ENCODE data around the gene DYNC1LI2. TPM values are rescaled to one million over a fixed set of nuclear protein-coding genes. Genes with fewer than 3 reads are reported as not detected.

DYNC1LI2 gene
- total and polyA plus RNA-seq, 9 of the 15 experiments (the other 6 are each of a cell fraction or from before 2014, with no cell fraction given), result 5.1 to 48.9 (median 38.2) TPM

DNA sequence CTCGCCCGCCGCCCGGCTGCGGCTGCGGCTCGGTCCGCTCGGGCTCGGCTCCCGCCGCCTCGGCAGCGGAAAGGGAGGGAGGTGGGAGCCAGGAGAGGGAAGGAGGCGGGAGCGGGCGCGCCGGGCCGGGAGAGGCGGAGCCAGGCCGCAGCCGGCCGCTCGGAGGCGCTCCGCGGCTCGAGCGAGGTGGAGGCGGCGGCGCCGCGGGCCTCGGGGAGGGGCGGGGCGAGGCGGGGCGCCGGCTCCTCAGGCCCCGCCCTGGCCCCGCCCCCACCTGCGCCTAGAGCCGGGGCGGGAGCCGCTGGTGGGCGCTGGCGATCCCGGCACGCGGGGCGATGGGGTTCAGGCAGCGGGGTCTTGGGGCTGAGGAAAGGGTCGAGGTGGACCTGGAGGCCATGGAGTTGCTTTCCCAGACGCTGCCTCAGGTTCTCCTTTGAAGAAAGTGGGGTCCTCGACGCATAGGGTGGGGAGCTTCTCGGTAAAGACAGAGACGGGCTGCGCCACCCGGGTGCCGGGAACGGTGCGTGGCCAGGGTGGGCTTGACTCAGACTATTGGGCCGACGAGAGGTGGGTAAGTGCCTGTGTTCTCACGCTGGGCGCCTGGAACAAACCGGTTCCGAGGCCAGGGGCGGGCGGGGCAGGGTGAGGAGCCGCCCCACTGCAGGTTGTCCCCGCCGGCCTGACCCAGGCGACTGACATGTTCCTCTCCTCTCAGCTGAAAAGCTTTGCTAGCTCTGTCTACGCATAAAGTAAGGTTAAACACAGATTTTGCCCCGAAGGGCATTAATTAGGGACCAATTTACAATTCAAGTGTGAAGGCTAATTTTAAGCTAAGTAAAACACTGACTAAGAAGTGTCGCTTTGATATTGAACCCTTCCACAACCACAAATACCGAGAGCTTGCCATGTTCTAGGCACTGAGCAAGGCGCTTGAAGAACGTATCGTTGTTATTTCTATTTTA, 54.5 kb downstream of the DYNC1LI2 start, which contains the start of gene CMTM4 (continued):
- TF ChIP-seq ZBTB40 (IDR thresholded peaks at IDR 0.05) (0 out of 2 replicates have a peak, but pooled peaks have one; percentile 31), ZBTB40 (CRISPR knock-in tag; IDR thresholded peaks at IDR 0.05) (no peak), MLX (CRISPR knock-in tag; conservative IDR thresholded peaks at IDR 0.05) (no peak), KDM2B (CRISPR knock-in tag; IDR thresholded peaks at IDR 0.05) (0 out of 2 replicates have a peak, but pooled peaks have one; percentile 66), XRCC4 (IDR thresholded peaks at IDR 0.05; ENCODE audit: extremely low read depth, insufficient read depth, insufficient read length) (no peak), ZKSCAN3 (CRISPR knock-in tag; IDR thresholded peaks at IDR 0.05) (no peak), ZNF830 (CRISPR knock-in tag; IDR thresholded peaks at IDR 0.05) (no peak), ZNF212 (CRISPR knock-in tag; IDR thresholded peaks at IDR 0.05) (no peak), SOX6 (IDR thresholded peaks at IDR 0.05) (no peak), ZNF785 (CRISPR knock-in tag; IDR thresholded peaks at IDR 0.05) (no peak), NR2C1 (IDR thresholded peaks at IDR 0.05) (no peak), NR2C1 (tag; IDR thresholded peaks at IDR 0.05) (no peak), HDAC6 (IDR thresholded peaks at IDR 0.05; ENCODE audit: low read depth, low read length) (no peak), SUPT5H (IDR thresholded peaks at IDR 0.05) (peak; percentile 74), HDAC1 (IDR thresholded peaks at IDR 0.05) (peak in 1 of 2 experiments; percentile 30; a peak in 1 of 4 replicates), ZNF23 (CRISPR knock-in tag; IDR thresholded peaks at IDR 0.05) (no peak), ESRRB (CRISPR knock-in tag; IDR thresholded peaks at IDR 0.05; ENCODE audit: borderline replicate concordance) (no peak)
- TF ChIP-seq, protein P1, sequence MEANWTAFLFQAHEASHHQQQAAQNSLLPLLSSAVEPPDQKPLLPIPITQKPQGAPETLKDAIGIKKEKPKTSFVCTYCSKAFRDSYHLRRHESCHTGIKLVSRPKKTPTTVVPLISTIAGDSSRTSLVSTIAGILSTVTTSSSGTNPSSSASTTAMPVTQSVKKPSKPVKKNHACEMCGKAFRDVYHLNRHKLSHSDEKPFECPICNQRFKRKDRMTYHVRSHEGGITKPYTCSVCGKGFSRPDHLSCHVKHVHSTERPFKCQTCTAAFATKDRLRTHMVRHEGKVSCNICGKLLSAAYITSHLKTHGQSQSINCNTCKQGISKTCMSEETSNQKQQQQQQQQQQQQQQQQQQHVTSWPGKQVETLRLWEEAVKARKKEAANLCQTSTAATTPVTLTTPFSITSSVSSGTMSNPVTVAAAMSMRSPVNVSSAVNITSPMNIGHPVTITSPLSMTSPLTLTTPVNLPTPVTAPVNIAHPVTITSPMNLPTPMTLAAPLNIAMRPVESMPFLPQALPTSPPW (CRISPR knock-in tag; IDR thresholded peaks at IDR 0.05), result peak; percentile 94

Measured in K562 (cell line).